Suprapubic skin (tissue), 4 donors: ENCODE data around the gene AMER3.

Experiments used
- CTCF ChIP-seq, 2 donors: fragments of 200-600 bp in 1 of 2; fragments of 450-650 bp in 1 of 2; sonication (generic) in 1 of 2; IDR thresholded peaks; one replicate each; pipeline ENCODE4 v1.5.1; 2016 to 2019; ENCODE audit warnings: antibody characterized with exemption in 2 of 2, mild to moderate bottlenecking in 1 of 2, moderate library complexity in 1 of 2
- EP300 ChIP-seq: sonication (generic); formaldehyde crosslinking; IDR thresholded peaks from one replicate; pipeline ENCODE4 v1.6.1; 2017; ENCODE audit warnings: antibody characterized with exemption
- POLR2A ChIP-seq, 2 donors: fragments of 450-650 bp; IDR thresholded peaks; one replicate each; pipeline ENCODE4 v1.6.1; 2017; ENCODE audit warnings: antibody characterized with exemption in 2 of 2, mild to moderate bottlenecking in 2 of 2, moderate library complexity in 2 of 2
- POLR2AphosphoS5 ChIP-seq, 3 donors: sonication (generic); formaldehyde crosslinking; IDR thresholded peaks; one replicate each; pipeline ENCODE4 v1.6.1; 2017; ENCODE audit warnings: antibody characterized with exemption in 3 of 3

GRCh38 chr2:130814931-130815680 is 59.8 kb downstream of the AMER3 start:
- TF ChIP-seq CTCF (IDR thresholded peaks at IDR 0.05) (no peak), POLR2A (IDR thresholded peaks at IDR 0.05) (no peak), POLR2AphosphoS5 (IDR thresholded peaks at IDR 0.05) (no peak), EP300 (no peak)
